KMS-11 (cell line): Measurements from ENCODE around the gene NTRK2.

Experiments
- H2AFZ ChIP-seq: fragments of 200-600 bp; sonication (generic); 2 replicates; pipeline ENCODE4 v1.6.1; 2016; ENCODE audit warnings: antibody characterized with exemption, mixed run types, low read depth
- H3K27ac ChIP-seq: fragments of 200-600 bp; sonication (generic); 2 replicates; pipeline ENCODE4 v1.6.1; 2016; ENCODE audit warnings: mild to moderate bottlenecking, mixed run types
- H3K27me3 ChIP-seq: fragments of 200-600 bp; sonication (generic); 2 replicates; pipeline ENCODE4 v1.6.1; 2017; ENCODE audit warnings: mild to moderate bottlenecking, low read depth, mixed run types, moderate library complexity; ENCODE audit not compliant: insufficient read depth
- H3K36me3 ChIP-seq: fragments of 200-600 bp; sonication (generic); 2 replicates; pipeline ENCODE4 v1.6.1; 2017; ENCODE audit warnings: mild to moderate bottlenecking, mixed run types; ENCODE audit not compliant: insufficient read depth
- H3K4me1 ChIP-seq: fragments of 200-600 bp; sonication (generic); 2 replicates; pipeline ENCODE4 v1.6.1; 2016; ENCODE audit warnings: mild to moderate bottlenecking, low read depth, mixed run types; ENCODE audit not compliant: poor library complexity, severe bottlenecking
- H3K4me2 ChIP-seq: fragments of 200-600 bp; sonication (generic); 2 replicates; pipeline ENCODE4 v1.7.0; 2016; ENCODE audit warnings: mild to moderate bottlenecking, mixed run types
- H3K4me3 ChIP-seq: fragments of 200-600 bp; sonication (generic); IDR thresholded peaks from 2 replicates; pipeline ENCODE4 v1.6.1; 2017; ENCODE audit warnings: low read depth, low read length, mixed read lengths; ENCODE audit not compliant: insufficient read depth
- H3K79me2 ChIP-seq: fragments of 200-600 bp; sonication (generic); 2 replicates; pipeline ENCODE4 v1.6.1; 2016; ENCODE audit warnings: low read depth, mixed run types; ENCODE audit not compliant: insufficient read depth
- H3K9ac ChIP-seq: fragments of 200-600 bp; sonication (generic); 2 replicates; pipeline ENCODE4 v1.6.1; 2016; ENCODE audit warnings: mild to moderate bottlenecking, mixed run types
- H4K20me1 ChIP-seq: fragments of 200-600 bp; sonication (generic); 2 replicates; pipeline ENCODE4 v1.6.1; 2016; ENCODE audit warnings: mild to moderate bottlenecking, mixed run types; ENCODE audit not compliant: insufficient read depth
- CTCF ChIP-seq: fragments of 200-600 bp; sonication (generic); conservative IDR thresholded peaks from 2 replicates; pipeline ENCODE4 v1.6.1; 2017; ENCODE audit warnings: low read depth, mild to moderate bottlenecking, antibody characterized with exemption, low read length, moderate library complexity, mixed read lengths

NTRK2 gene

GRCh38 chr9:84966876-84967830 is 297.6 kb downstream of the NTRK2 start:
- H2AFZ ChIP-seq, result no peak overlapping the region
- no peaks in the 10 kb centered on the region for H3K79me2 ChIP-seq
- H3K4me2 ChIP-seq, result no peak overlapping the region
- no peaks in the 10 kb centered on the region for H3K36me3 ChIP-seq
- no peaks in the 10 kb centered on the region for H4K20me1 ChIP-seq
- TF ChIP-seq CTCF, result no peak
- no peaks in the 10 kb centered on the region for H3K4me1 ChIP-seq
- H3K27ac ChIP-seq, result no peak overlapping the region
- H3K9ac ChIP-seq, result no peak overlapping the region
- H3K4me3 ChIP-seq, result no peak overlapping the region
- no peaks in the 10 kb centered on the region for H3K27me3 ChIP-seq

- no peaks in the 10 kb centered on the region for H3K79me2 ChIP-seq
- H3K4me1 ChIP-seq, result no peaks in the 10 kb centered on the region
- no peak overlapping the region for H3K27ac ChIP-seq
- no peak overlapping the region for H3K9ac ChIP-seq
- H3K4me2 ChIP-seq, result no peak overlapping the region
- no peaks in the 10 kb centered on the region for H3K27me3 ChIP-seq
- no peak overlapping the region for H3K4me3 ChIP-seq
- no peak for TF ChIP-seq CTCF
- H2AFZ ChIP-seq, result no peak overlapping the region
- H3K36me3 ChIP-seq, result no peaks in the 10 kb centered on the region
- H4K20me1 ChIP-seq, result no peaks in the 10 kb centered on the region
These were observed 299.6 kb downstream of the NTRK2 start for GRCh38 chr9:84969084-84969483.

- H3K27ac ChIP-seq, result no peak overlapping the region
- no peaks in the 10 kb centered on the region for H3K79me2 ChIP-seq
- TF ChIP-seq CTCF, result no peak
- no peak overlapping the region for H3K4me3 ChIP-seq
- H2AFZ ChIP-seq, result no peak overlapping the region
- H3K4me2 ChIP-seq, result no peak overlapping the region
- no peak overlapping the region for H3K9ac ChIP-seq
- H3K4me1 ChIP-seq, result no peaks in the 10 kb centered on the region
- H3K27me3 ChIP-seq, result no peaks in the 10 kb centered on the region
- no peaks in the 10 kb centered on the region for H3K36me3 ChIP-seq
- H4K20me1 ChIP-seq, result no peaks in the 10 kb centered on the region
These were observed 300.2 kb downstream of the NTRK2 start for GRCh38 chr9:84969736-84970135.

GRCh38 chr9:84970432-84970831 is 300.9 kb downstream of the NTRK2 start:
- no peak overlapping the region for H3K4me2 ChIP-seq
- H3K4me1 ChIP-seq, result no peaks in the 10 kb centered on the region

More at GRCh38 chr9:84970432-84970831, 300.9 kb downstream of the NTRK2 start:
- Histone ChIP-seq H4K20me1 (no peaks in the 10 kb centered on the region), H3K9ac (no peak overlapping the region), H3K27me3 (no peaks in the 10 kb centered on the region), H3K27ac (no peak overlapping the region), H3K36me3 (no peaks in the 10 kb centered on the region), H3K79me2 (no peaks in the 10 kb centered on the region), H2AFZ (no peak overlapping the region), H3K4me3 (no peak overlapping the region)
- TF ChIP-seq CTCF, result no peak
